Stomach smooth muscle (tissue), 2 donors: ENCODE results near the gene GPR31.

Experiments
- H3K27ac ChIP-seq: one replicate; pipeline ENCODE4 v1.7.0; 2013; ENCODE audit warnings: mild to moderate bottlenecking, low read length, inconsistent platforms
- H3K27me3 ChIP-seq, 2 donors: one replicate each; pipeline ENCODE4 v1.7.0; 2013; ENCODE audit warnings: low read length in 2 of 2; ENCODE audit not compliant: insufficient read depth in 2 of 2, control insufficient read depth in 1 of 2
- H3K36me3 ChIP-seq, 2 donors: one replicate each; pipeline ENCODE4 v1.7.0; 2013; ENCODE audit warnings: low read length in 2 of 2; ENCODE audit not compliant: control insufficient read depth in 2 of 2, insufficient read depth in 2 of 2
- H3K4me1 ChIP-seq: one replicate; pipeline ENCODE4 v1.7.0; 2013; ENCODE audit warnings: low read length; ENCODE audit not compliant: control insufficient read depth, insufficient read depth
- H3K4me3 ChIP-seq, 2 donors: one replicate each; pipeline ENCODE4 v1.7.0; 2013; ENCODE audit warnings: low read length in 2 of 2
- H3K9ac ChIP-seq, 2 donors: one replicate each; pipeline ENCODE4 v1.7.0; 2013; ENCODE audit warnings: low read length in 2 of 2, mild to moderate bottlenecking in 1 of 2
- H3K9me3 ChIP-seq, 2 donors: one replicate each; pipeline ENCODE4 v1.7.0; 2013; ENCODE audit warnings: low read length in 2 of 2; ENCODE audit not compliant: control insufficient read depth in 2 of 2
- donor health status: healthy.
- donor health status: Pancreatic carcinoma.

GPR31 gene

GRCh38 chr6:167165858-167166471, 8.2 kb upstream of the GPR31 start:
- peaks cover 3 to 4% of the 10 kb centered on the region in 2 donors for H3K27me3 ChIP-seq
- H3K4me3 ChIP-seq, result no peak overlapping the region
- H3K9ac ChIP-seq, result no peak overlapping the region
- H3K36me3 ChIP-seq, result no peaks in the 10 kb centered on the region
- H3K4me1 ChIP-seq, result no peaks in the 10 kb centered on the region
- H3K9me3 ChIP-seq, result no peaks in the 10 kb centered on the region
- no peak overlapping the region for H3K27ac ChIP-seq

- Histone ChIP-seq H3K36me3 (no peaks in the 10 kb centered on the region), H3K9me3 (no peaks in the 10 kb centered on the region), H3K27me3 (peaks cover 3 to 4% of the 10 kb centered on the region in 2 donors), H3K4me3 (no peak overlapping the region), H3K4me1 (no peaks in the 10 kb centered on the region), H3K27ac (no peak overlapping the region), H3K9ac (no peak overlapping the region)
Measured at GRCh38 chr6:167164261-167164660, 6.5 kb upstream of the GPR31 start.

- Histone ChIP-seq H3K27me3 (peaks cover 3 to 4% of the 10 kb centered on the region in 2 donors), H3K4me1 (no peaks in the 10 kb centered on the region), H3K4me3 (no peak overlapping the region), H3K27ac (no peak overlapping the region), H3K36me3 (no peaks in the 10 kb centered on the region), H3K9ac (no peak overlapping the region), H3K9me3 (no peaks in the 10 kb centered on the region)
Measured at GRCh38 chr6:167163476-167164011, 5.8 kb upstream of the GPR31 start.

GRCh38 chr6:167162591-167162990, 4.8 kb upstream of the GPR31 start:
- Histone ChIP-seq H3K27ac (no peak overlapping the region), H3K4me1 (no peaks in the 10 kb centered on the region), H3K27me3 (peaks cover 3 to 4% of the 10 kb centered on the region in 2 donors), H3K9ac (no peak overlapping the region), H3K4me3 (no peak overlapping the region), H3K36me3 (no peaks in the 10 kb centered on the region), H3K9me3 (no peaks in the 10 kb centered on the region)

GRCh38 chr6:167161851-167162467, 4.2 kb upstream of the GPR31 start:
- H3K9ac ChIP-seq, result no peak overlapping the region
- H3K9me3 ChIP-seq, result no peaks in the 10 kb centered on the region
- no peaks in the 10 kb centered on the region for H3K4me1 ChIP-seq
- no peak overlapping the region for H3K27ac ChIP-seq
- peaks cover 3 to 4% of the 10 kb centered on the region in 2 donors for H3K27me3 ChIP-seq
- no peak overlapping the region for H3K4me3 ChIP-seq
- H3K36me3 ChIP-seq, result no peaks in the 10 kb centered on the region

- no peaks in the 10 kb centered on the region for H3K9me3 ChIP-seq
- H3K4me1 ChIP-seq, result no peaks in the 10 kb centered on the region
- peaks cover under 1 to 1% of the 10 kb centered on the region in 2 donors for H3K27me3 ChIP-seq
- no peak overlapping the region for H3K4me3 ChIP-seq
- no peak overlapping the region for H3K27ac ChIP-seq
- no peaks in the 10 kb centered on the region for H3K36me3 ChIP-seq
- no peak overlapping the region for H3K9ac ChIP-seq
Measured at GRCh38 chr6:167157414-167157813, 366 bp downstream of the GPR31 start.

GRCh38 chr6:167154895-167155294, 2.9 kb downstream of the GPR31 start:
- no peaks in the 10 kb centered on the region for H3K4me1 ChIP-seq
- H3K27ac ChIP-seq, result no peak overlapping the region
- H3K36me3 ChIP-seq, result no peaks in the 10 kb centered on the region
- no peaks in the 10 kb centered on the region for H3K9me3 ChIP-seq
- H3K27me3 ChIP-seq, result peaks cover 0 to 3% of the 10 kb centered on the region in 2 donors
- H3K4me3 ChIP-seq, result no peak overlapping the region
- no peak overlapping the region for H3K9ac ChIP-seq

GRCh38 chr6:167154291-167154690, 3.5 kb downstream of the GPR31 start:
- H3K4me1 ChIP-seq, result no peaks in the 10 kb centered on the region
- H3K9me3 ChIP-seq, result no peaks in the 10 kb centered on the region
- H3K27me3 ChIP-seq, result peaks cover 0 to 3% of the 10 kb centered on the region in 2 donors
- no peak overlapping the region for H3K9ac ChIP-seq
- H3K27ac ChIP-seq, result no peak overlapping the region
- no peak overlapping the region for H3K4me3 ChIP-seq
- no peaks in the 10 kb centered on the region for H3K36me3 ChIP-seq

GRCh38 chr6:167153521-167153959, 4.2 kb downstream of the GPR31 start:
- Histone ChIP-seq H3K27ac (no peak overlapping the region), H3K9ac (no peak overlapping the region)

GRCh38 chr6:167152862-167153261, 4.9 kb downstream of the GPR31 start:
- Histone ChIP-seq H3K27me3 (peaks cover 0 to 3% of the 10 kb centered on the region in 2 donors), H3K27ac (no peak overlapping the region), H3K36me3 (no peaks in the 10 kb centered on the region), H3K9me3 (no peaks in the 10 kb centered on the region), H3K9ac (no peak overlapping the region), H3K4me1 (no peaks in the 10 kb centered on the region), H3K4me3 (no peak overlapping the region)

More at GRCh38 chr6:167153521-167153959, 4.2 kb downstream of the GPR31 start:
- Histone ChIP-seq H3K4me1 (no peaks in the 10 kb centered on the region), H3K9me3 (no peaks in the 10 kb centered on the region), H3K36me3 (no peaks in the 10 kb centered on the region), H3K27me3 (peaks cover 0 to 3% of the 10 kb centered on the region in 2 donors), H3K4me3 (no peak overlapping the region)

- Histone ChIP-seq H3K36me3 (no peaks in the 10 kb centered on the region), H3K9me3 (no peaks in the 10 kb centered on the region), H3K9ac (no peak overlapping the region), H3K27me3 (peaks cover 0 to 7% of the 10 kb centered on the region in 2 donors), H3K4me1 (no peaks in the 10 kb centered on the region), H3K27ac (no peak overlapping the region), H3K4me3 (no peak overlapping the region)
Measured at GRCh38 chr6:167151648-167152047, 6.1 kb downstream of the GPR31 start.
